HG03469 (cell line): ENCODE measurements around the gene MPDZ.

Source experiments
- ATAC-seq: cut with Tn5 transposase; IDR thresholded peaks from one replicate; pipeline ENCODE4 v1.9.1; 2021; ENCODE audit warnings: mild to moderate bottlenecking, moderate library complexity, moderate number of reproducible peaks; ENCODE audit not compliant: unreplicated experiment

The MPDZ gene

GRCh38 chr9:13142776-13143175, 136.7 kb downstream of the MPDZ start:
- ATAC-seq = no peak

- no peak for ATAC-seq
These were observed 137.9 kb downstream of the MPDZ start for GRCh38 chr9:13141629-13142028.

- ATAC-seq = no peak
These were observed 138.5 kb downstream of the MPDZ start for GRCh38 chr9:13140843-13141592.

- ATAC-seq = no peak
These were observed 139.8 kb downstream of the MPDZ start for GRCh38 chr9:13139641-13140171.

GRCh38 chr9:13137426-13137825, 142.1 kb downstream of the MPDZ start:
- ATAC-seq = no peak

GRCh38 chr9:13131991-13132390, 147.5 kb downstream of the MPDZ start:
- ATAC-seq = no peak

GRCh38 chr9:13131416-13131815, 148.1 kb downstream of the MPDZ start:
- no peak for ATAC-seq

- no peak for ATAC-seq
These were observed 151.1 kb downstream of the MPDZ start for GRCh38 chr9:13128266-13128860.

GRCh38 chr9:13127131-13127530, 152.4 kb downstream of the MPDZ start:
- no peak for ATAC-seq

- ATAC-seq = no peak
These were observed 154.2 kb downstream of the MPDZ start for GRCh38 chr9:13125261-13125660.

- ATAC-seq = no peak
These were observed 156.6 kb downstream of the MPDZ start for GRCh38 chr9:13122756-13123369.

- no peak for ATAC-seq
These were observed 161.2 kb downstream of the MPDZ start for GRCh38 chr9:13118313-13118712.

- ATAC-seq = no peak
These were observed 163.2 kb downstream of the MPDZ start for GRCh38 chr9:13116292-13116691.

GRCh38 chr9:13113751-13114150, 165.7 kb downstream of the MPDZ start:
- ATAC-seq = no peak

- no peak for ATAC-seq
These were observed 166.3 kb downstream of the MPDZ start for GRCh38 chr9:13113216-13113615.

GRCh38 chr9:13111778-13112177, 167.7 kb downstream of the MPDZ start:
- ATAC-seq = no peak

GRCh38 chr9:13110766-13111417, 168.6 kb downstream of the MPDZ start:
- no peak for ATAC-seq

- no peak for ATAC-seq
These were observed 169.7 kb downstream of the MPDZ start for GRCh38 chr9:13109781-13110180.

GRCh38 chr9:13107008-13107407, 172.5 kb downstream of the MPDZ start:
- no peak for ATAC-seq

- no peak for ATAC-seq
These were observed 178.4 kb downstream of the MPDZ start for GRCh38 chr9:13100914-13101572.

- ATAC-seq = no peak
These were observed 184.4 kb downstream of the MPDZ start for GRCh38 chr9:13095056-13095455.
